A673 (cell line): Measurements from ENCODE around the gene TUBA3E.

Experiments
- EZH2 ChIP-seq: fragments of 200-600 bp; sonication (generic); IDR thresholded peaks from 2 replicates; pipeline ENCODE4 v1.6.1; 2017; ENCODE audit warnings: borderline replicate concordance, low read depth, mild to moderate bottlenecking, mixed read lengths, antibody characterized with exemption, low read length; ENCODE audit not compliant: poor library complexity, severe bottlenecking
- TF ChIP-seq, protein P1 (sequence below): fragments of 300-800, 200-600 bp; sonication (generic); conservative IDR thresholded peaks from 2 replicates; pipeline ENCODE4 v1.5.1; 2017; ENCODE audit warnings: low read depth, mild to moderate bottlenecking, antibody characterized with exemption, low read length, moderate library complexity, mixed read lengths

DNA sequence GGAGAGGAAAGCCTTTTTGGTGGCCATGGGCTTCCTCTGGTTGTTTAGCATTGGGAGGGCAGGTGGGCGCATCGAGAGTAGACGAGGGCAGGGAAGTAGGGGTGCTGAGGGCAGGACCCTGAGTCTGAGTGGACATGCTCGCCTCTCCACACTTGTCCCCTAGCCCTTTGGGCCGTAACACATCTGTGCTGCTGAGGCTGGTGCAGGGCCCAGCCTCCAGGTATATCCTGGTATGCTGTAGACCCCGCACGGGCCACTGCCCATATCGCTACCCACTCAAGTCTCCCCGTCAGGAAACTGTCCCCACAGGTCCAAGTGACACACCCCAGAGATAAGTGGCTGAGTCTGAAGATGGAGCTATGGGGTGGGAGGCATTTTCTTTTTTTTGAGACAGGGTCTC, 39.6 kb downstream of the TUBA3E start:
- TF ChIP-seq, protein P1, sequence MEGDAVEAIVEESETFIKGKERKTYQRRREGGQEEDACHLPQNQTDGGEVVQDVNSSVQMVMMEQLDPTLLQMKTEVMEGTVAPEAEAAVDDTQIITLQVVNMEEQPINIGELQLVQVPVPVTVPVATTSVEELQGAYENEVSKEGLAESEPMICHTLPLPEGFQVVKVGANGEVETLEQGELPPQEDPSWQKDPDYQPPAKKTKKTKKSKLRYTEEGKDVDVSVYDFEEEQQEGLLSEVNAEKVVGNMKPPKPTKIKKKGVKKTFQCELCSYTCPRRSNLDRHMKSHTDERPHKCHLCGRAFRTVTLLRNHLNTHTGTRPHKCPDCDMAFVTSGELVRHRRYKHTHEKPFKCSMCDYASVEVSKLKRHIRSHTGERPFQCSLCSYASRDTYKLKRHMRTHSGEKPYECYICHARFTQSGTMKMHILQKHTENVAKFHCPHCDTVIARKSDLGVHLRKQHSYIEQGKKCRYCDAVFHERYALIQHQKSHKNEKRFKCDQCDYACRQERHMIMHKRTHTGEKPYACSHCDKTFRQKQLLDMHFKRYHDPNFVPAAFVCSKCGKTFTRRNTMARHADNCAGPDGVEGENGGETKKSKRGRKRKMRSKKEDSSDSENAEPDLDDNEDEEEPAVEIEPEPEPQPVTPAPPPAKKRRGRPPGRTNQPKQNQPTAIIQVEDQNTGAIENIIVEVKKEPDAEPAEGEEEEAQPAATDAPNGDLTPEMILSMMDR = no peak
- no peak for TF ChIP-seq EZH2
